ENCODE data around the gene EVI2B.

DNA sequence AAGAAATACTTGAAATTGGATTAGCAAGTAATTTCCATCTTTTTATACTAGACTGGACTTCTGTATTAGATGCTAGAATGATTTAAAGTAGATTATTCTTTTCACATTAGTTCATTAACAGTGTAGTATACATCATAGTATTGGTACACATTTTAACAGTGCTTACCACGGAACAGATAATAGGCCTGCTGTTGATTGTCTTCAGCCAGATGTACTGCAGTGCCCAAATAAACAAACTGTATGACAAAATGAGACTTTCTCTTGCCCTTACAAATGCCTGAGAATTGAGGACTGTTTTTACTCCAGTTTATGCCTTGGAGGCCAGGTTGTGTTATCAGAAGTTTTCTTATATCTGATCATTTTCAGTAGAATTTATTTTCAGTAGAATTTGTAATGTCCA lies 6.9 kb upstream of the EVI2B start:
- no peak for TF ChIP-seq POLR2A (IDR thresholded peaks at IDR 0.05)
- TF ChIP-seq, protein P1, sequence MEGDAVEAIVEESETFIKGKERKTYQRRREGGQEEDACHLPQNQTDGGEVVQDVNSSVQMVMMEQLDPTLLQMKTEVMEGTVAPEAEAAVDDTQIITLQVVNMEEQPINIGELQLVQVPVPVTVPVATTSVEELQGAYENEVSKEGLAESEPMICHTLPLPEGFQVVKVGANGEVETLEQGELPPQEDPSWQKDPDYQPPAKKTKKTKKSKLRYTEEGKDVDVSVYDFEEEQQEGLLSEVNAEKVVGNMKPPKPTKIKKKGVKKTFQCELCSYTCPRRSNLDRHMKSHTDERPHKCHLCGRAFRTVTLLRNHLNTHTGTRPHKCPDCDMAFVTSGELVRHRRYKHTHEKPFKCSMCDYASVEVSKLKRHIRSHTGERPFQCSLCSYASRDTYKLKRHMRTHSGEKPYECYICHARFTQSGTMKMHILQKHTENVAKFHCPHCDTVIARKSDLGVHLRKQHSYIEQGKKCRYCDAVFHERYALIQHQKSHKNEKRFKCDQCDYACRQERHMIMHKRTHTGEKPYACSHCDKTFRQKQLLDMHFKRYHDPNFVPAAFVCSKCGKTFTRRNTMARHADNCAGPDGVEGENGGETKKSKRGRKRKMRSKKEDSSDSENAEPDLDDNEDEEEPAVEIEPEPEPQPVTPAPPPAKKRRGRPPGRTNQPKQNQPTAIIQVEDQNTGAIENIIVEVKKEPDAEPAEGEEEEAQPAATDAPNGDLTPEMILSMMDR (IDR thresholded peaks at IDR 0.05): no peak
